HG03066 (cell line): ENCODE data around the gene CYP2U1.
A peak's percentile ranks its signal among the peaks of the same experiment; 100 is the strongest.
"Not testable (repeated sequence)": the region's sequence is repeated elsewhere in the genome, so short reads cannot be mapped to it uniquely, and the experiment has no call there.

Experiments
- ATAC-seq: cut with Tn5 transposase; IDR thresholded peaks from one replicate; pipeline ENCODE4 v1.9.1; 2021; ENCODE audit warnings: low read depth; ENCODE audit not compliant: unreplicated experiment

The CYP2U1 gene

GRCh38 chr4:107916623-107917022, 14.7 kb upstream of the CYP2U1 start:
- ATAC-seq = no peak

GRCh38 chr4:107917500-107917899, 13.8 kb upstream of the CYP2U1 start:
- ATAC-seq = no peak

- no peak for ATAC-seq
Observed at GRCh38 chr4:107922486-107923473, 8.6 kb upstream of the CYP2U1 start.

- ATAC-seq = not testable (repeated sequence)
Observed at GRCh38 chr4:107925713-107926112, 5.6 kb upstream of the CYP2U1 start.

GRCh38 chr4:107926875-107927274, 4.5 kb upstream of the CYP2U1 start:
- ATAC-seq = not testable (repeated sequence)

GRCh38 chr4:107931775-107932321, 499 bp downstream of the CYP2U1 start:
- peak; percentile 21 for ATAC-seq

DNA sequence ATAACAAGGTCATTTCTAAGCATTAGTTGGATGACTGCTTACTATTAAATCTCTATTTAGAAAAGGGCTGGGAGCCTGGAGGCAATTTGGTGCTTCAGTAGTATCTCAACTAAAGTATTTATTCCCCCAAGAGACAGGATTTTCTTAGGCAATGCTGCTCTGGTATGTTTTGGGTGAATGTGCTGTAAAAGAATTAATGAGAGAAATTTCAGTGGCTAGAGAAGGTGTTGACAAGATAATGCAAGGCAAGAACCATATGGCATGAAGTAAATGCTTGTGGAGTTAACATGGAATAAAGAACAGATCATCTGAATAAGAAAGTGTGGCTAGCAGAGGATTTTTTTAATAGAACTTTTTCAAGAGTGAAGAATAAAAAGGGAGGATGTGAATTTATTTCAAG, 3.9 kb downstream of the CYP2U1 start:
- ATAC-seq = no peak

GRCh38 chr4:107937040-107937439, 5.7 kb downstream of the CYP2U1 start:
- ATAC-seq = no peak

GRCh38 chr4:107939307-107939706, 8.0 kb downstream of the CYP2U1 start:
- no peak for ATAC-seq

DNA sequence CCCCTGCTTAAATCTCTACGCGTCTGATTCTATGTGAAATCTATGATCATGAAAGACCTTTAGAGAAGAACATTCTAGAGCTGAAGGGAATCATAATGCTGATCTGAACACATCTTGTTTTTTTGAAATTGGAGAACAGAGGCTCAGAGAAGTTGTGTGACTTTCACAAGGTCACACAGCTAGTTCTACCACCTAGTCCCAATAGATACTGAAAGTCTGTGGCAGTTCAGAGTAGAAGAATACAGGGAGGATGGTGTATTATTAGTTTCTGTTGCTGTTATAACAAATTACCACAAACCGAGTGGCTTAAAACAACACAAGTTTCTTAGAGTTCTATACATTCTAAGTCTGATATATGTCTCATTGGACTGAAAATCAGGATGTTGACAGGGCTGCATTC, 14.5 kb downstream of the CYP2U1 start:
- ATAC-seq = no peak

- ATAC-seq = no peak
Observed at GRCh38 chr4:107950746-107951540, 19.6 kb downstream of the CYP2U1 start.

DNA sequence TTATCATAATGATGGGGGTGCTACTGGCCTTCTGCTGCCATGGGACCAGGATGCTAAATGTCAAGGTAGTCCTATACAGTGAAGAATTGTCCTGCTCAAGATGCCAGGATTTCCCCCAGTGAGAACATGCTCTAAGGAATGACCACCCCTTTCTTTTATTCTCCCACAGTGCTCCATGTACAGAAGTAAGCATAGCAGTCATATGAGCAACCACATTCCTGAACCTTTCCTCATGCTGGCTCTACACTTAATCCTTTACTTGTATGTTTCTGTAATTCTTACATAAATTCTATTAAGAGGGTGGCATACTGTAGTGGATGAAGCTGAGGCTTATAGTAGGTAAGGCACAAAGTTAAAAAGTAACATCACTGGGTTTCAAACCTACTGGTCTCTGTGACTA, 20.2 kb downstream of the CYP2U1 start:
- ATAC-seq = no peak

GRCh38 chr4:107956011-107956410, 24.7 kb downstream of the CYP2U1 start:
- no peak for ATAC-seq

DNA sequence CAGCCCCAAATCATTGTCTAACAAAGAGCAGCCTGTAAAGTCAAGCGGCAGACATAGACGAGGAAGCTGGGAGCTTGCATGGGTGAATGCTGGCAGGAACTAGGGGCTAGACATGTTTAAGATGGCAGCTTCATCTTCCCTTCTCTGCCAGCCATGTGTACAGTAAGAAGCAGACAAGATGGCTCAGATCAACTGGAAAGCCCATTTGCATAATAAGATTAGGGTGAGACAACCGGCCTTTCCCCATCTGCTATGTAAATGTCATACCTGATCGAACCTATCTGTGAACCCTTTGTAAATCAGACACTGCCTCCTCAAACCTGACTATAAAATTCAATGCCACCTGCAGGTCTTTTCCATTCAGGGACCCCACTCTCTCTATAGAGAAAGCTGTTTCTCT, 35.6 kb downstream of the CYP2U1 start:
- no peak for ATAC-seq

DNA sequence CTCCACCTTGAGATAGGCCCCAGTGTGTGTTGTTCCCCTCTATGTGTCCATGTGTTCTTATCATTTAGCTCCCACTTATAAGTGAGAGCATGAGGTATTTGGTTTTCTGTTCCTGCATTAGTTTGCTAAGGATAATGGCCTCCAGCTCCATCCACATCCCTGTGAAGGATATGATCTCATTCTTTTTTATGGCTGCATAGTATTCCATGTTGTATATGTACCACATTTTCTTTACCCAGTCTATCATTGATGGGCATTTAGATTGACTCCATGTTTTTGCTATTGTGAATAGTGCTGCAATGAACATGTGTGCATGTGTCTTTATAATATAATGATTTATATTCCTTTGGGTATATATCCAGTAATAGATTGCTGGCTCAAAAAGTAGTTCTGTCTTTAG, 36.2 kb downstream of the CYP2U1 start:
- ATAC-seq = not testable (repeated sequence)

- ATAC-seq = not testable (repeated sequence)
Observed at GRCh38 chr4:107967921-107968320, 36.6 kb downstream of the CYP2U1 start.

DNA sequence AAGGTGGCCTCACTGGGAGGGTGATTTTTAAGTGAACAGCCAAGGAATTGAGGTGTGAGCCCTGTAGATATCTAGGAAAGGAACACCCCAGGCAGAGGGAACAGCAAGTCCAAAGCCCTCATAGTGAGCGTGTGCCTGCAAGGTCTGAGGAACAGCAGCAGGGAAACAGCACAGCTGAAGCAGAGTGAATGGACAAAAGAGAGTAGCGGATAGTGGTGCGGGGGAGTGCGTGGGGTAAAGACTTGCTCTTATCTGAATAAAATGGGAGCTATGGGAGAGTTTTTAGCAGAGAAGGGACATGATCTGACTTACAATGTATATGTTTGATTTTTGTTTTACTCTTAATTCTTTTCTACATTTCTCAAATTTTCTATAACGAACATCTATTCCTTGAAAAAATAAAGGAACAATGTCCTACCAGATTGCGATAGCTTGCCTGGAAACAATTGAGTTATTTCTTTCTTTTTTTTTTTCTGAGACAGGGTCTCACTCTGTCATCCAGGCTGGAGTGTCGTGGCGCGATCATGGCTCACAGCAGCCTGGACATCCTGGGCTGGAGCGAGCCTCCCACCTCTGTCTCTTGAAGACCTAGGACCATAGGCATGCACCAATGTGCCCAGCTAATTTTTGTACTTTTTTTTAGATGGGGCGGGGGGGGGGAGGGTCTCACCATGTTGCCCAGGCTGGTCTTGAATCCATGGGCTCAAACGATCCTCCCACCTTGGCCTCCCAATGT, 38.9 kb downstream of the CYP2U1 start:
- no peak for ATAC-seq

DNA sequence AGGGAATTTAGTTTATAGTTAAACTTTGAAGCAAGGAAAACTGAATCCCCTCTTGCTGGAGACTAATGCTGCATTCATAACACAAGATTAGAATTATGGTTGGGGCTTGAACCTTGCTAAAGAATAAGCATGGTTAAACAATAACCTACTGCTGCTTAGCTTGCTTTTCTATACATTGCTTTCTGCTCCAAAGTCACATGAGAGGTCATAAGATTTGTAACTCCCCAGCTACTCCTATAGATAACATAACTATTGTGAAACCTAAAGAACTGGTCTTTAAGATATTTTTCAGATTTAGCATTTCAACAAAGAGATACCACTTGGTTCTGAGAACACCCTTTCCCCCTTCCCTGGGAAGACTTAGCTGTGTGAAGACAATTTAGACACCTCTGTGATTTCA, 41.3 kb downstream of the CYP2U1 start:
- no peak for ATAC-seq

- ATAC-seq = no peak
Observed at GRCh38 chr4:107974523-107974922, 43.2 kb downstream of the CYP2U1 start.

- no peak for ATAC-seq
Observed at GRCh38 chr4:107977482-107977881, 46.1 kb downstream of the CYP2U1 start.
